HepG2 (cell line): ENCODE measurements around the gene TCAIM. TPM values are rescaled to one million over a fixed set of nuclear protein-coding genes. Genes with fewer than 3 reads are reported as not detected.
A peak's percentile ranks its signal among the peaks of the same experiment; 100 is the strongest.

Experiments
- AGO1 ChIP-seq: fragments of 200-400 bp; formaldehyde crosslinking; IDR thresholded peaks from 2 replicates; pipeline ENCODE4 v1.6.1; 2017; ENCODE audit warnings: mild to moderate bottlenecking, low read depth, low read length, moderate library complexity; ENCODE audit not compliant: poor library complexity, severe bottlenecking
- CREB1 ChIP-seq, 2 experiments: fragments of 450-650 bp in 1 of 2; IDR thresholded peaks; 2 replicates each; pipeline ENCODE4 v1.6.1; 2016 to 2017; ENCODE audit warnings: control low read depth in 1 of 2, mild to moderate bottlenecking in 1 of 2, missing compliant biosample characterization in 1 of 2, missing genetic modification characterization in 1 of 2
- CREBL2 ChIP-seq: sonication (generic); formaldehyde crosslinking; IDR thresholded peaks from 2 replicates; pipeline ENCODE4 v1.8.1; 2023; ENCODE audit warnings: missing genetic modification reagents, mild to moderate bottlenecking, borderline replicate concordance
- DDIT3 ChIP-seq: sonication (generic); formaldehyde crosslinking; IDR thresholded peaks from 2 replicates; pipeline ENCODE4 v1.4.0; 2020; ENCODE audit warnings: mild to moderate bottlenecking, missing genetic modification reagents
- ELF3 ChIP-seq: IDR thresholded peaks from 2 replicates; pipeline ENCODE4 v1.6.1; 2016; ENCODE audit warnings: missing genetic modification reagents, missing compliant biosample characterization
- FOSL1 ChIP-seq: sonication (generic); formaldehyde crosslinking; IDR thresholded peaks from 2 replicates; pipeline ENCODE4 v1.9.0; 2021; ENCODE audit warnings: missing genetic modification reagents, borderline replicate concordance
- HHEX ChIP-seq: IDR thresholded peaks from 2 replicates; pipeline ENCODE4 v1.6.1; 2016; ENCODE audit warnings: control low read depth
- HNRNPL ChIP-seq: fragments of 200-400 bp; formaldehyde crosslinking; IDR thresholded peaks from 2 replicates; pipeline ENCODE4 v1.6.1; 2017; ENCODE audit warnings: mild to moderate bottlenecking, low read depth, low read length
- HOXA3 ChIP-seq: sonication (generic); formaldehyde crosslinking; IDR thresholded peaks from 2 replicates; pipeline ENCODE4 v1.5.0; 2020; ENCODE audit warnings: missing genetic modification reagents
- NCOA5 ChIP-seq: sonication (generic); formaldehyde crosslinking; IDR thresholded peaks from 2 replicates; pipeline ENCODE4 v1.4.0; 2020; ENCODE audit warnings: missing genetic modification reagents
- NFIB ChIP-seq: sonication (generic); formaldehyde crosslinking; IDR thresholded peaks from 2 replicates; pipeline ENCODE4 v1.9.0; 2021; ENCODE audit warnings: missing genetic modification reagents, mild to moderate bottlenecking, borderline replicate concordance
- NR2F1 ChIP-seq, 2 experiments: fragments of 450-650 bp in 1 of 2; formaldehyde crosslinking in 1 of 2; IDR thresholded peaks; 2 replicates each; pipeline versions ENCODE4 v1.5.0 to v1.6.1; 2016 to 2020; ENCODE audit warnings: mild to moderate bottlenecking in 1 of 2, missing compliant biosample characterization in 1 of 2, missing genetic modification reagents in 1 of 2, moderate library complexity in 1 of 2
- PAX8 ChIP-seq: sonication (generic); formaldehyde crosslinking; IDR thresholded peaks from 2 replicates; pipeline ENCODE4 v1.8.0; 2022; ENCODE audit warnings: mild to moderate bottlenecking, missing genetic modification reagents, borderline replicate concordance
- RBM39 ChIP-seq: fragments of 200-400 bp; formaldehyde crosslinking; IDR thresholded peaks from one replicate; pipeline ENCODE4 v1.6.1; 2018; ENCODE audit warnings: antibody characterized with exemption, mild to moderate bottlenecking, low read depth, low read length; ENCODE audit not compliant: poor library complexity, severe bottlenecking
- TCF12 ChIP-seq, 2 experiments: fragments of 450-650 bp in 1 of 2; sonication (generic) in 1 of 2; formaldehyde crosslinking in 1 of 2; IDR thresholded peaks; 2 replicates each; pipeline versions ENCODE4 v1.6.1 to v1.8.0; 2017 to 2022; ENCODE audit warnings: antibody characterized with exemption in 1 of 2, mild to moderate bottlenecking in 1 of 2, missing genetic modification reagents in 1 of 2, moderate library complexity in 1 of 2
- THAP11 ChIP-seq: IDR thresholded peaks from 2 replicates; pipeline ENCODE4 v1.6.1; 2016; ENCODE audit warnings: missing biosample characterization, missing genetic modification reagents
- XRCC5 ChIP-seq: fragments of 200-400 bp; formaldehyde crosslinking; optimal IDR thresholded peaks from 2 replicates; pipeline ENCODE3; 2017; ENCODE audit warnings: mild to moderate bottlenecking, low read length
- ZBTB33 ChIP-seq: sonication (generic); formaldehyde crosslinking; IDR thresholded peaks from 2 replicates; pipeline ENCODE4 v1.4.0; 2020; ENCODE audit warnings: missing genetic modification reagents
- ZNF101 ChIP-seq: sonication (generic); formaldehyde crosslinking; IDR thresholded peaks from 2 replicates; pipeline ENCODE4 v1.4.0; 2020; ENCODE audit warnings: mild to moderate bottlenecking, low read depth, missing genetic modification reagents, borderline replicate concordance
- ZNF205 ChIP-seq: IDR thresholded peaks from 2 replicates; pipeline ENCODE4 v1.6.1; 2018; ENCODE audit warnings: missing biosample characterization, missing genetic modification reagents
- ZNF276 ChIP-seq: sonication (generic); formaldehyde crosslinking; IDR thresholded peaks from 2 replicates; pipeline ENCODE4 v1.4.0; 2020; ENCODE audit warnings: mild to moderate bottlenecking, low read depth, missing genetic modification reagents
- ZNF350 ChIP-seq: sonication (generic); formaldehyde crosslinking; IDR thresholded peaks from 2 replicates; pipeline ENCODE4 v1.4.0; 2020; ENCODE audit warnings: mild to moderate bottlenecking, low read depth, missing genetic modification reagents, borderline replicate concordance
- ZNF446 ChIP-seq: sonication (generic); formaldehyde crosslinking; IDR thresholded peaks from 2 replicates; pipeline ENCODE4 v1.5.0; 2020; ENCODE audit warnings: mild to moderate bottlenecking, missing genetic modification reagents
- ZNF570 ChIP-seq: sonication (generic); formaldehyde crosslinking; IDR thresholded peaks from 2 replicates; pipeline ENCODE4 v1.4.0; 2020; ENCODE audit warnings: mild to moderate bottlenecking, missing genetic modification reagents, borderline replicate concordance
- ZNF644 ChIP-seq: IDR thresholded peaks from 2 replicates; pipeline ENCODE4 v1.6.1; 2016; ENCODE audit warnings: low read depth
- polyA plus RNA-seq, 8 experiments: library from polyadenylated mRNA; depleted of rRNA in 3 of 8; stranded (reverse) in 7 of 8; unstranded in 1 of 8; fragments of >200 nt; fragmentation: Illumina TruSeq in 4 of 8; extraction: Trizol in 4 of 8; gene quantifications; 2 replicates each; pipeline versions ENCODE4 v1.2.1 to v1.2.3, GENCODE V29; 2011 to 2016; ENCODE audit warnings: low read depth in 4 of 8, missing spikeins in 1 of 8, mixed read lengths in 1 of 8; ENCODE audit not compliant: insufficient read depth in 1 of 8
- total RNA-seq, 5 experiments: library from RNA; depleted of rRNA; stranded (reverse); fragments of >200 nt; fragmentation: Illumina TruSeq; extraction: Trizol; gene quantifications; 2 replicates each; pipeline ENCODE4 v1.2.3, GENCODE V29; 2016; ENCODE audit warnings: low read depth in 1 of 5

TCAIM gene
- total and polyA plus RNA-seq, 2 of the 13 experiments (the other 11 are each of a cell fraction or from before 2014, with no cell fraction given): 16.9 to 22.6 TPM

GRCh38 chr3:44338010-44338827 is at the start of gene TCAIM (continued):
- no peak for TF ChIP-seq NFIB (CRISPR knock-in tag)
- peak; percentile 96 for TF ChIP-seq CREB1 (IDR thresholded peaks at IDR 0.05)
- TF ChIP-seq CREB1 (CRISPR knock-in tag; IDR thresholded peaks at IDR 0.05): peak; percentile 93
- TF ChIP-seq FOSL1 (CRISPR knock-in tag): no peak
- TF ChIP-seq XRCC5: peak; percentile 64
- TF ChIP-seq ZNF101 (CRISPR knock-in tag): peak; percentile 76; the same call in 1 of the 2 replicates
- TF ChIP-seq HNRNPL: peak; percentile 78
- TF ChIP-seq ZNF276 (CRISPR knock-in tag): peak; percentile 97
- peak; percentile 76; the same call in 1 of the 2 replicates for TF ChIP-seq ELF3 (CRISPR knock-in tag)
- TF ChIP-seq CREBL2 (CRISPR knock-in tag): peak; percentile 97; the same call in 1 of the 2 replicates
- TF ChIP-seq ZNF446 (CRISPR knock-in tag): peak; percentile 78; the same call in 1 of the 2 replicates
- TF ChIP-seq DDIT3 (CRISPR knock-in tag): no peak
- TF ChIP-seq TCF12 (IDR thresholded peaks at IDR 0.05): no peak
- TF ChIP-seq TCF12 (CRISPR knock-in tag; IDR thresholded peaks at IDR 0.05): peak; percentile 90
- TF ChIP-seq ZBTB33 (CRISPR knock-in tag): peak; percentile 37; the same call in 1 of the 2 replicates
- 0 out of 2 replicates have a peak, but pooled peaks have one; percentile 75 for TF ChIP-seq ZNF570 (CRISPR knock-in tag)
- TF ChIP-seq HOXA3 (CRISPR knock-in tag): peak; percentile 82; the same call in 1 of the 2 replicates
- peak; percentile 98 for TF ChIP-seq ZNF350 (CRISPR knock-in tag)
- no peak for TF ChIP-seq NCOA5 (CRISPR knock-in tag)
- TF ChIP-seq ZNF205 (CRISPR knock-in tag): peak; percentile 68
- peak; percentile 75 for TF ChIP-seq THAP11
- peak; percentile 69 for TF ChIP-seq AGO1
- peak; percentile 94 for TF ChIP-seq RBM39
- peak; percentile 55; the same call in 1 of the 2 replicates for TF ChIP-seq PAX8 (CRISPR knock-in tag)
- no peak for TF ChIP-seq NR2F1 (CRISPR knock-in tag; IDR thresholded peaks at IDR 0.05)
- no peak for TF ChIP-seq HHEX
- no peak for TF ChIP-seq ZNF644 (CRISPR knock-in tag)
